Activated gamma-delta T cell treated with anti-CD3 and anti-CD28 coated beads, Interleukin-2, amount 50 U/mL, for 16 hours (primary cell): ENCODE measurements around the gene AKNA.

Source experiments
- DNase-seq: peaks from one replicate; pipeline ENCODE4 v3.0.0-alpha.2; 2020; ENCODE audit warnings: low read depth

The AKNA gene

GRCh38 chr9:114284316-114285060, 103.3 kb downstream of the AKNA start:
- no peak for DNase-seq
